AG09319 (cell line): ENCODE data around the gene PARP8.

Experiments
- DNase-seq: peaks from one replicate; pipeline ENCODE4 v3.0.0-alpha.2; 2010; ENCODE audit warnings: low read depth; ENCODE audit errors: extremely low read depth
- CTCF ChIP-seq: IDR thresholded peaks from 2 replicates; pipeline ENCODE4 v1.5.1; 2011; ENCODE audit warnings: low read depth, mild to moderate bottlenecking, inconsistent platforms, low read length, moderate library complexity

The PARP8 gene

GRCh38 chr5:50829023-50829422 lies 162.6 kb downstream of the PARP8 start:
- DNase-seq = no peak
- TF ChIP-seq CTCF = no peak

GRCh38 chr5:50832657-50833284 lies 166.3 kb downstream of the PARP8 start:
- no peak for DNase-seq

GRCh38 chr5:50836356-50836755 lies 169.9 kb downstream of the PARP8 start:
- no peak for TF ChIP-seq CTCF
- DNase-seq = no peak

More at GRCh38 chr5:50832657-50833284, 166.3 kb downstream of the PARP8 start:
- no peak for TF ChIP-seq CTCF

- TF ChIP-seq CTCF = no peak
- no peak for DNase-seq
These were observed 173.0 kb downstream of the PARP8 start for GRCh38 chr5:50839472-50839871.

- no peak for TF ChIP-seq CTCF
- DNase-seq = no peak
These were observed 176.7 kb downstream of the PARP8 start for GRCh38 chr5:50843091-50843490.

GRCh38 chr5:50846261-50846660 lies 179.8 kb downstream of the PARP8 start:
- TF ChIP-seq CTCF = no peak
- DNase-seq = no peak

- TF ChIP-seq CTCF = no peak
- DNase-seq = no peak
These were observed 183.1 kb downstream of the PARP8 start for GRCh38 chr5:50849554-50849953.
